ENCODE measurements around the gene CDKN2B-AS1. TPM values are rescaled to one million over a fixed set of nuclear protein-coding genes. Genes with fewer than 3 reads are reported as not detected.

The CDKN2B-AS1 gene
- total and polyA plus RNA-seq, 5 donors = 0.09 to 0.24 TPM; not detected in 3

- Histone ChIP-seq H3K9me3 (ENCODE audit: control insufficient read depth, low read length) (no peaks in the 10 kb centered on the region), H3K4me1 (ENCODE audit: control insufficient read depth, insufficient read depth, low read length) (no peaks in the 10 kb centered on the region), H3K27ac (ENCODE audit: low read length) (no peak overlapping the region), H3K27me3 (ENCODE audit: control insufficient read depth, insufficient read depth) (no peaks in the 10 kb centered on the region), H3K4me3 (ENCODE audit: low read length) (no peak overlapping the region)
- ATAC-seq (no peak), DNase-seq (no peak)
- WGBS = 6% methylated on average over 6 of the region's 6 CpGs
- intact Hi-C loops (cut with DNase I) = loop anchor here (10.0 kb wide), 2 partner anchors 195 to 205 kb away; partner anchors contain the start of gene MTAP (in 2 of the 4)
Measured at GRCh38 chr9:22009506-22009867, 14.9 kb downstream of the CDKN2B-AS1 start.

DNA sequence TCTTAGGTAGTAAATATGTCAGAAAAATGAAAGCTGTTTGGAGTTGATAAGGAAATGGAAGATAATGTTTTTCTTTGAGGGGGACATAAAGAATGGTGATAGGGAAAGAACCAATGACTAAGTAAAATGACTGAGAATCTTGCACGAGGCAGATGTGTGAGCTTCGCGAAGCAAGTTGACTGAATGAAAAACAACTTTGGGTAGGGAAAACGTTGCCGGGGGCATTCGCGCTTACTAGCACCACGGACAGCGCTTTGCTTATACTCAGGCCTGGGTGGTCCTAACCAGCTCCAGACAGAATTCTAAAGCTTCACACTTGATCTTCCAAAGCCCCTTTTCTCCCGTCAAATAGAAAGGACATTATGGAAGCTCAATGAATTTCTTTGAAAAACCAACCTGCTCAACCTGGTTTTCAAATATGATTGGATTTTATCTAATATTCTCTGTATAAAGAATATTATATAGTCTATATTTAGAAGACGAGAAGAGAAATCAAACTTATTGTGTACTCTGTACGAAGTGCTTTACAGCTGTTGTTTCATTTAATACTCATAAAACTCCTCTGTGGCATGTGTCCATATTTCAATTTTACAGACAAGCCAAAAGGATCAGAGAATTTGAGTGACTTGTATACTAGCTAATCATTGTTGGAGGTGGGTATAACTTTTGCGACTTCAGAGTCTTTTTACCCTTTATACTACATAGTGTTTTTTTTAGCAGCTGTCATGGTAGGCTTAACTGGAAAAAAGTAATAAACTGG lies 16.5 kb downstream of the CDKN2B-AS1 start:
- Histone ChIP-seq H3K9me3 (ENCODE audit: control insufficient read depth, low read length) (no peaks in the 10 kb centered on the region), H3K27ac (ENCODE audit: low read length) (no peak overlapping the region), H3K27me3 (ENCODE audit: control insufficient read depth, insufficient read depth) (no peaks in the 10 kb centered on the region), H3K4me3 (ENCODE audit: low read length) (no peak overlapping the region), H3K4me1 (ENCODE audit: control insufficient read depth, insufficient read depth, low read length) (no peaks in the 10 kb centered on the region)
- 23% methylated on average over 13 of the region's 13 CpGs for WGBS
- no peak for ATAC-seq
- intact Hi-C loops (cut with DNase I) = no loop called here
- DNase-seq = peak in 2 of 3 donors; percentile 55 to 57

DNA sequence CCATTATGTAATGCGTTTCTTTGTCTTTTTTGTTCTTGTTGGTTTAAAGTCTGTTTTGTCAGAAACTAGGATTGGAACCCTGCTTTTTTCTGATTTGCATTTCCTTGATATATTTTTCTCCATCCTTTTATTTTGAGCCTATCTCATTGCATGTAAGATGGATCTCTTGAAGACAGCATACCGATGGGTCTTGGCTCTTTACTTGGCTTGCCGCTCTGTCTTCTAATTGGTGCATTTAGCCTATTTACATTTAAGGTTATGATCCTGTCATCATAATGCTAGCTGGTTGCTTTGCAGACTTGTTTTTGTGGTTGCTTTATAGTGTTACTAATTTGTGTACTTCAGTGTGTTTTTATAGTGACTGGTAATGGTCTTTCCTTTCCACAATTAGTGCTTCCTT lies 27.8 kb downstream of the CDKN2B-AS1 start:
- Histone ChIP-seq H3K9me3 (ENCODE audit: control insufficient read depth, low read length) (no peaks in the 10 kb centered on the region), H3K4me1 (ENCODE audit: control insufficient read depth, insufficient read depth, low read length) (no peaks in the 10 kb centered on the region), H3K4me3 (ENCODE audit: low read length) (no peak overlapping the region), H3K27me3 (ENCODE audit: control insufficient read depth, insufficient read depth) (no peaks in the 10 kb centered on the region), H3K27ac (ENCODE audit: low read length) (no peak overlapping the region)
- 93% methylated on average over 3 of the region's 3 CpGs for WGBS
- DNase-seq = no peak
- no peak for ATAC-seq
- intact Hi-C loops (cut with DNase I) = no loop called here

- no peaks in the 10 kb centered on the region for H3K27me3 ChIP-seq (ENCODE audit: control insufficient read depth, insufficient read depth)
- no peaks in the 10 kb centered on the region for H3K9me3 ChIP-seq (ENCODE audit: control insufficient read depth, low read length)
- ATAC-seq = no peak
- WGBS = 49% methylated on average over 6 of the region's 6 CpGs
- no peak overlapping the region for H3K27ac ChIP-seq (ENCODE audit: low read length)
- no peak for DNase-seq
- no peaks in the 10 kb centered on the region for H3K4me1 ChIP-seq (ENCODE audit: control insufficient read depth, insufficient read depth, low read length)
- H3K4me3 ChIP-seq (ENCODE audit: low read length) = no peak overlapping the region
- intact Hi-C loops (cut with DNase I) = no loop called here
Measured at GRCh38 chr9:22026696-22027095, 32.1 kb downstream of the CDKN2B-AS1 start.

- no peak overlapping the region for H3K4me3 ChIP-seq (ENCODE audit: low read length)
- ATAC-seq (no peak), DNase-seq (no peak)
- no peaks in the 10 kb centered on the region for H3K9me3 ChIP-seq (ENCODE audit: control insufficient read depth, low read length)
- H3K27ac ChIP-seq (ENCODE audit: low read length) = no peak overlapping the region
- no peaks in the 10 kb centered on the region for H3K27me3 ChIP-seq (ENCODE audit: control insufficient read depth, insufficient read depth)
- intact Hi-C loops (cut with DNase I) = no loop called here
- H3K4me1 ChIP-seq (ENCODE audit: control insufficient read depth, insufficient read depth, low read length) = no peaks in the 10 kb centered on the region
Measured at GRCh38 chr9:22028394-22028793, 33.8 kb downstream of the CDKN2B-AS1 start.

DNA sequence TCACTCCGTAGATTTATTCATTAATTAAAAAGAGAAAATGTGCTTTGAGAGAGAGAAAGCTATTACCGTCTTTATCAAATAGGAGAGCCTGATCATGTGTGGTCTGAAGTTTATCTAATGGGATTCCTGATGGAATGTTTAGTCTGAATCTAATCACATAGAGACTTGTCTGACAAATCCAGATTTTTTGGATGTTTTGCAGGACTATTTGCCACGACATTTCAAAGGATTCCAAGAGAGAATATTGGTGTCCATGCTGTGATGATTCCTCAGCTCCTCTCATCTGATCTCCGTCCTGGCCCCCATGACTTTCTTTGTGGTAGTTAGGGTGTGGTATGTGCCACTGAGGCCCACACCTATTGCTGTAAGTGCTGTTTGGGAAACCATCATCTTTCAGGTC lies 34.6 kb downstream of the CDKN2B-AS1 start:
- whole genome bisulfite sequencing = 59% methylated on average over 4 of the region's 4 CpGs
- H3K9me3 ChIP-seq (ENCODE audit: control insufficient read depth, low read length) = no peaks in the 10 kb centered on the region
- H3K4me1 ChIP-seq (ENCODE audit: control insufficient read depth, insufficient read depth, low read length) = no peaks in the 10 kb centered on the region
- H3K27ac ChIP-seq (ENCODE audit: low read length) = no peak overlapping the region
- ATAC-seq (no peak), DNase-seq (no peak)
- no peak overlapping the region for H3K4me3 ChIP-seq (ENCODE audit: low read length)
- intact Hi-C loops (cut with DNase I) = no loop called here
- H3K27me3 ChIP-seq (ENCODE audit: control insufficient read depth, insufficient read depth) = no peaks in the 10 kb centered on the region

GRCh38 chr9:22030101-22030598 lies 35.6 kb downstream of the CDKN2B-AS1 start:
- peak; percentile 77 to 78 for ATAC-seq
- Histone ChIP-seq H3K4me3 (ENCODE audit: low read length) (no peak overlapping the region), H3K27me3 (ENCODE audit: control insufficient read depth, insufficient read depth) (no peaks in the 10 kb centered on the region), H3K4me1 (ENCODE audit: control insufficient read depth, insufficient read depth, low read length) (no peaks in the 10 kb centered on the region), H3K9me3 (ENCODE audit: control insufficient read depth, low read length) (no peaks in the 10 kb centered on the region), H3K27ac (ENCODE audit: low read length) (no peak overlapping the region)
- WGBS = 41% methylated on average over 1 of the region's 1 CpG
- no peak for DNase-seq
- intact Hi-C loops (cut with DNase I) = loop anchor here in 3 of 4 donors (10.0 kb wide), 1 partner anchor 215 kb away; no protein-coding TSS in a partner anchor

DNA sequence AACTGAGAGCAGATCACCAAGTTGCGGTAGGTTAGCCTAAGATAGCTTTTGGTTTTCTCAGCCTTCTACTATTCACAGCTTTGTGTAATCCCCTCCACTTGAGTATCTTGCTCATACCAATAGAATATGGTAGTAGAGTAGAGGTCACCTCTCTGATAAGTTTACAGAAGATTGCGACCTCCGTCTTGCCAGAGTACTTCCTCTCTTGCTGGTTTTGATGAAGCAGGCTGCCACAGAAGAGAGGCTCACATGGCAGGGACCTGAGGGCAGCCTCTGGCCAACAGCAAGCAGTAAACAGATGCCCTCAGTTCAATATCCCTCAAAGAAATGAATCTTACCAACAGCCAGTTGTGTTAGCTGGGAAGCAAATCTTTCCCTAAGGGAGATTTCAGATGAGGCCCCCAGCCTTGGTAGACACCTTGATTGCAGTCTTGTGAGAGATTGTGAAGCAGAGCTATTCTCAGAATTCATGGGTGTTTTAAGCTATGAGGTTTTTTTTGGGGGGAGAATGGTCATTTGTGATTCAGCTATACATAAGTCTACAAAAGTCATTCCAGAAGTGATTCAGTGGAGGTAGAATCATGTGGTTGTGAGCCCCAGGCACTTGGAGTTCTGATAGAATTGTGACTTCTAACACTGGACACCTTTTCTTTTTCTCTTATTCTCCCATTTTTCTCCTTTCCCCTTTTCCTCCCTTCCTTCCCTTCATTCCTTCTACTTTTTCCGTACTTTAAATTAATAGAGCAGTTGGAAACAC lies 37.2 kb downstream of the CDKN2B-AS1 start:
- 69% methylated on average over 4 of the region's 4 CpGs for WGBS
- Histone ChIP-seq H3K4me1 (ENCODE audit: control insufficient read depth, insufficient read depth, low read length) (no peaks in the 10 kb centered on the region), H3K4me3 (ENCODE audit: low read length) (no peak overlapping the region), H3K27me3 (ENCODE audit: control insufficient read depth, insufficient read depth) (no peaks in the 10 kb centered on the region), H3K9me3 (ENCODE audit: control insufficient read depth, low read length) (no peaks in the 10 kb centered on the region), H3K27ac (ENCODE audit: low read length) (no peak overlapping the region)
- DNase-seq = no peak
- intact Hi-C loops (cut with DNase I) = loop anchor here in 3 of 4 donors (10.0 kb wide), 1 partner anchor 217 kb away; no protein-coding TSS in a partner anchor
- no peak for ATAC-seq

DNA sequence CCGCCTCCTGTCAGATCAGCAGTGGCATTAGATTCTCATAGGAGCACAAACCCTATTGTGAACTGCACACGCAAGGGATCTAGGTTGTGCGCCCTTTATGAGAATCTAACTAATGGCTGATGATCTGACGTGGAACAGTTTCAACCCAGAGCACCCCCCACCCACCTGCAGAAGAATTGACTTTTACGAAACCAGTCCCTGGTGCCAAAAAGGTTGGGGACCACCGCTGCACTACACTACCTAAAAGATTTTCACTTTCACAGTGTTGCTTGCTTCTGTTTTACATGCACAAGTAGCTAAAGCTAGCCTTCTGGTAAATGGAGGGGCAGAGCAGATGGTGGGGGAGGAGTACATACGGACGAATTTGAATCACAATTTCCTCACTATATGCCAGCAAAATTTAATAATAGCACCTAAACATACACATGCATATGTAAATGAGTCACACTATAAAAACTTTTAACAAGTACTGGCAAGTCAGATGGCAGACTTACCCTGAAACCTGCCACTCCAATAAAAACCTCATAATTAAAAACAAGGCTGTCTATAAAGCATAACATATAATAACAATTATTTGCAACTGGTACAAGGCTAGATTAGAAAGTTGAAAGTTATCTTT lies 38.5 kb downstream of the CDKN2B-AS1 start:
- no peak overlapping the region for H3K4me3 ChIP-seq (ENCODE audit: low read length)
- intact Hi-C loops (cut with DNase I) = loop anchor here in 3 of 4 donors (10.0 kb wide), 1 partner anchor 218 kb away; no protein-coding TSS in a partner anchor
- no peaks in the 10 kb centered on the region for H3K4me1 ChIP-seq (ENCODE audit: control insufficient read depth, insufficient read depth, low read length)
- ATAC-seq (no peak), DNase-seq (no peak)
- H3K27me3 ChIP-seq (ENCODE audit: control insufficient read depth, insufficient read depth) = no peaks in the 10 kb centered on the region
- 86% methylated on average over 8 of the region's 8 CpGs for WGBS
- no peak overlapping the region for H3K27ac ChIP-seq (ENCODE audit: low read length)
- H3K9me3 ChIP-seq (ENCODE audit: control insufficient read depth, low read length) = no peaks in the 10 kb centered on the region

- intact Hi-C loops (cut with DNase I) = loop anchor here in 3 of 4 donors (10.0 kb wide), 1 partner anchor 221 kb away; no protein-coding TSS in a partner anchor
- WGBS = 71% methylated on average over 2 of the region's 2 CpGs
- Histone ChIP-seq H3K9me3 (ENCODE audit: control insufficient read depth, low read length) (no peaks in the 10 kb centered on the region), H3K4me1 (ENCODE audit: control insufficient read depth, insufficient read depth, low read length) (no peaks in the 10 kb centered on the region), H3K4me3 (ENCODE audit: low read length) (no peak overlapping the region), H3K27ac (ENCODE audit: low read length) (no peak overlapping the region), H3K27me3 (ENCODE audit: control insufficient read depth, insufficient read depth) (no peaks in the 10 kb centered on the region)
- DNase-seq = no peak
- ATAC-seq = no peak
Measured at GRCh38 chr9:22035591-22036011, 41.0 kb downstream of the CDKN2B-AS1 start.
